GM12878 (cell line): ENCODE data around the gene ZNF304. TPM values are rescaled to one million over a fixed set of nuclear protein-coding genes. Genes with fewer than 3 reads are reported as not detected.

Experiments used
- ATAC-seq: fragments of 200-7000 bp; cut with Tn5 transposase; 3 replicates; pipeline ENCODE4 v1.9.1; 2020; ENCODE audit warnings: mild to moderate bottlenecking, moderate library complexity
- BruUV-seq: library from RNA; stranded (reverse); fragments of 400-500 nt; replicated peaks from 2 replicates; lab custom pipeline; 2021; lab: Mats Ljungman, UMichigan
- CTCF ChIA-PET: fragments of 300-600 bp; sonication (Branson Sonifier 250); formaldehyde crosslinking; extraction: SDS; loops from one replicate; lab custom pipeline; 2021; ENCODE audit warnings: inconsistent platforms; lab: Yijun Ruan, JAX
- POLR2A ChIA-PET: fragments of 350-600 bp; formaldehyde crosslinking; extraction: SDS; loops from one replicate; lab custom pipeline; 2021; ENCODE audit warnings: inconsistent platforms; lab: Charles Lee
- RAD21 ChIA-PET: fragments of 300-600 bp; sonication (Branson Sonifier 250); formaldehyde crosslinking; loops from one replicate; lab custom pipeline; 2023; ENCODE audit warnings: antibody characterized with exemption; ENCODE audit not compliant: unreplicated experiment; lab: Charles Lee
- SMC1A ChIA-PET: fragments of 300-600 bp; sonication (Branson Sonifier 250); formaldehyde crosslinking; loops from one replicate; lab custom pipeline; 2023; ENCODE audit not compliant: unreplicated experiment, uncharacterized antibody; lab: Charles Lee
- DNase-seq: peaks from one replicate; pipeline ENCODE4 v3.0.0-alpha.2; 2011; ENCODE audit warnings: low read depth, low spot score
- FAIRE-seq: peaks from 3 replicates; lab custom pipeline; 2011; peaks lifted over from hg19 to GRCh38; lab: Jason Lieb, UNC
- H2AFZ ChIP-seq: 2 replicates; pipeline ENCODE4 v1.6.0; 2011; ENCODE audit warnings: low read depth, low read length, control low read depth; ENCODE audit not compliant: control insufficient read depth
- H3K27ac ChIP-seq: 2 replicates; pipeline ENCODE4 v1.5.1; 2011; ENCODE audit warnings: control low read depth; ENCODE audit not compliant: control insufficient read depth, insufficient read depth
- H3K27me3 ChIP-seq, 2 experiments: replicated peaks in 1 of 2; 2 replicates each; pipeline versions ENCODE4 v1.6.0 to v1.6.1; 2011; ENCODE audit warnings: low read length in 1 of 2; ENCODE audit not compliant: control insufficient read depth in 2 of 2, insufficient read depth in 2 of 2
- H3K36me3 ChIP-seq, 2 experiments: 2 replicates each; pipeline ENCODE4 v1.5.1; 2011; ENCODE audit warnings: low read length in 1 of 2; ENCODE audit not compliant: control insufficient read depth in 2 of 2, insufficient read depth in 2 of 2
- H3K4me1 ChIP-seq: 2 replicates; pipeline ENCODE4 v1.6.1; 2011; ENCODE audit warnings: mild to moderate bottlenecking, low read length, moderate library complexity, mixed read lengths; ENCODE audit not compliant: control insufficient read depth, insufficient read depth
- H3K4me2 ChIP-seq: 2 replicates; pipeline ENCODE4 v1.6.0; 2011; ENCODE audit warnings: control low read depth; ENCODE audit not compliant: control insufficient read depth, insufficient read depth
- H3K4me3 ChIP-seq: fragments of 200-600 bp; sonication (generic); 2 replicates; pipeline ENCODE4 v1.5.1; 2016
- H3K79me2 ChIP-seq: 2 replicates; pipeline ENCODE4 v1.6.0; 2011; ENCODE audit warnings: low read length; ENCODE audit not compliant: control insufficient read depth, insufficient read depth
- H3K9ac ChIP-seq: 2 replicates; pipeline ENCODE4 v1.8.0; 2011; ENCODE audit warnings: low read length, control low read depth, mixed read lengths; ENCODE audit not compliant: control insufficient read depth, insufficient read depth
- H3K9me3 ChIP-seq: replicated peaks from 3 replicates; pipeline ENCODE4 v1.5.1; 2011; ENCODE audit warnings: mild to moderate bottlenecking, low read length; ENCODE audit not compliant: control insufficient read depth, insufficient read depth
- H4K20me1 ChIP-seq: 2 replicates; pipeline ENCODE4 v1.6.0; 2011; ENCODE audit not compliant: control insufficient read depth, insufficient read depth
- E2F4 ChIP-seq: IDR thresholded peaks from 2 replicates; pipeline ENCODE4 v1.6.1; 2012; ENCODE audit warnings: low read depth, low read length, improper control_type of control experiment
- ESRRA ChIP-seq: IDR thresholded peaks from 2 replicates; pipeline ENCODE4 v1.6.1; 2012; ENCODE audit warnings: mild to moderate bottlenecking, low read length, improper control_type of control experiment
- ETV6 ChIP-seq, 2 experiments: fragments of 450-650 bp in 1 of 2; IDR thresholded peaks in 1 of 2; conservative IDR thresholded peaks in 1 of 2; 2 replicates each; pipeline ENCODE4 v1.6.1; 2014; ENCODE audit warnings: antibody characterized with exemption in 1 of 2, borderline replicate concordance in 1 of 2, low read depth in 1 of 2, mild to moderate bottlenecking in 1 of 2, moderate library complexity in 1 of 2
- IKZF2 ChIP-seq, 2 experiments: fragments of 450-650 bp; IDR thresholded peaks; 2 replicates each; pipeline ENCODE4 v1.6.1; 2017; ENCODE audit warnings: mild to moderate bottlenecking in 2 of 2, moderate library complexity in 2 of 2
- KAT2A ChIP-seq: conservative IDR thresholded peaks from 2 replicates; pipeline ENCODE4 v1.6.1; 2011; ENCODE audit warnings: low read depth, low read length; ENCODE audit not compliant: control insufficient read depth
- MYC ChIP-seq: IDR thresholded peaks from 2 replicates; pipeline ENCODE4 v1.6.1; 2011; ENCODE audit warnings: mild to moderate bottlenecking, low read length, moderate library complexity, inconsistent platforms; ENCODE audit not compliant: insufficient read depth, insufficient replicate concordance, insufficient read length, severe bottlenecking
- NBN ChIP-seq: fragments of 450-650 bp; IDR thresholded peaks from 2 replicates; pipeline ENCODE4 v1.6.1; 2016
- NRF1 ChIP-seq: conservative IDR thresholded peaks from 2 replicates; pipeline ENCODE4 v1.6.1; 2011; ENCODE audit warnings: mild to moderate bottlenecking, low read depth, low read length, improper control_type of control experiment
- PRDM15 ChIP-seq: fragments of 450-650 bp; formaldehyde crosslinking; IDR thresholded peaks from 2 replicates; pipeline ENCODE4 v1.4.0; 2020; ENCODE audit warnings: mild to moderate bottlenecking, moderate library complexity
- RUNX3 ChIP-seq: IDR thresholded peaks from 2 replicates; pipeline ENCODE4 v1.6.1; 2012; ENCODE audit warnings: low read length, inconsistent platforms
- SP1 ChIP-seq: IDR thresholded peaks from one replicate; pipeline ENCODE4 v1.6.1; 2011; ENCODE audit warnings: low read depth, low read length
- WGBS: methylation state at CpG from one replicate; pipeline ENCODE4 v1.1.6; 2016; ENCODE audit warnings: low lambda C conversion rate; ENCODE audit not compliant: insufficient replicate concordance, insufficient coverage; ENCODE audit errors: missing lambda C conversion rate; 5-methylcytosine and 5-hydroxymethylcytosine counted together
- in situ Hi-C: fragments of 300-500 bp; cut with MboI; formaldehyde crosslinking; loops from 9 replicates; pipeline ENCODE4 v1.14.3; 2018; ENCODE audit warnings: mixed read lengths
- intact Hi-C: fragments of 100-400 bp; cut with micrococcal nuclease; formaldehyde crosslinking; loops from one replicate; pipeline ENCODE4 v1.14.2; 2022; ENCODE audit not compliant: unreplicated experiment
- polyA plus RNA-seq, 11 experiments: library from polyadenylated mRNA; depleted of rRNA in 4 of 11; unstranded in 6 of 11; stranded (reverse) in 5 of 11; fragments of >200 nt; fragmentation: Nextera tagmentation in 4 of 11; fragmentation: Illumina TruSeq in 1 of 11; extraction: Ambion mirVana in 4 of 11; extraction: Trizol in 1 of 11; gene quantifications; 1 replicate in 1 of 11; 2 replicates in 10 of 11; pipeline versions ENCODE4 v1.2.1 to v1.2.3, GENCODE V29; 2011 to 2016; ENCODE audit warnings: inconsistent platforms in 2 of 11, missing spikeins in 2 of 11, low read depth in 1 of 11
- total RNA-seq, 4 experiments: library from RNA; depleted of rRNA in 3 of 4; stranded (reverse); fragments of >200 nt in 3 of 4; fragmentation: Illumina TruSeq in 1 of 4; extraction: Trizol in 1 of 4; gene quantifications; 2 replicates each; pipeline versions ENCODE4 v1.2.1 to v1.2.3, GENCODE V29; 2013 to 2021

ZNF304 gene
- total and polyA plus RNA-seq, 10 of the 15 experiments (the other 5 are each of a cell fraction or from before 2014, with no cell fraction given) = 1.1 to 11.6 (median 6.9) TPM

GRCh38 chr19:57321751-57322150 lies 29.3 kb upstream of the ZNF304 start:
- DNase-seq = no peak
- H3K27ac ChIP-seq = no peak overlapping the region
- FAIRE-seq = no peak
- no peak for ATAC-seq
- in situ Hi-C loops = no loop called here
- H3K4me1 ChIP-seq = peaks cover 3% of the 10 kb centered on the region; the same call in 1 of the 2 replicates
- peaks cover 26% of the 10 kb centered on the region for H3K79me2 ChIP-seq
- no peaks in the 10 kb centered on the region for H3K27me3 ChIP-seq
- no peaks in the 10 kb centered on the region; the same call in 2 of the 3 replicates for H3K9me3 ChIP-seq
- ChIA-PET RAD21 (no interaction called here), CTCF (interaction anchor here (1.7 to 2.8 kb wide), 2 partner anchors 19 to 41 kb away, joined by 4 to 6 read pairs; partner anchors contain the start of genes TRAPPC2B and ZNF547), SMC1A (interaction anchor here (0.8 to 1.0 kb wide), 2 partner anchors 65 to 79 kb away, joined by 3 to 4 read pairs; no protein-coding TSS in a partner anchor), POLR2A (interaction anchor here (1.0 to 1.5 kb wide), 2 partner anchors 20 to 29 kb away, joined by 4 read pairs; no protein-coding TSS in a partner anchor)
- H4K20me1 ChIP-seq = no peaks in the 10 kb centered on the region
- no TSS peak for BruUV-seq
- peak overlapping the region; percentile 77 for H3K4me2 ChIP-seq
- H3K36me3 ChIP-seq = peaks cover 4 to 15% of the 10 kb centered on the region in 2 experiments; a peak in 3 of 4 replicates
- peak overlapping the region; percentile 94; the same call in 1 of the 2 replicates for H3K9ac ChIP-seq
- 33% methylated on average over 3 of the region's 3 CpGs for WGBS
- H3K4me3 ChIP-seq = peak overlapping the region; percentile 86
- H2AFZ ChIP-seq = no peak overlapping the region
- intact Hi-C loops = no loop called here
- TF ChIP-seq RUNX3 (peak; percentile 39; the same call in 1 of the 2 replicates), SP1 (no peak)

- POLR2A ChIA-PET = no interaction called here
- no peaks in the 10 kb centered on the region for H3K27me3 ChIP-seq
- BruUV-seq = no TSS peak
- ATAC-seq = no peak
- DNase-seq = no peak
- SMC1A ChIA-PET = interaction anchor here (0.6 kb wide), 1 partner anchor 26 kb away, joined by 3 read pairs; no protein-coding TSS in a partner anchor
- H4K20me1 ChIP-seq = no peaks in the 10 kb centered on the region
- CTCF ChIA-PET = no interaction called here
- intact Hi-C loops (no loop called here), in situ Hi-C loops (no loop called here)
- H3K4me2 ChIP-seq = no peak overlapping the region
- no peak overlapping the region for H2AFZ ChIP-seq
- H3K9me3 ChIP-seq = peaks cover 4% of the 10 kb centered on the region
- H3K4me3 ChIP-seq = no peak overlapping the region
- no peak for FAIRE-seq
- peaks cover 26% of the 10 kb centered on the region for H3K79me2 ChIP-seq
- TF ChIP-seq PRDM15 (CRISPR knock-in tag) = no peak
- no peak for TF ChIP-seq NBN
- no peak for TF ChIP-seq MYC
- TF ChIP-seq ETV6 (conservative IDR thresholded peaks at IDR 0.05 in 1 of 2, IDR thresholded peaks at IDR 0.05 in 1 of 2; ENCODE audit: borderline replicate concordance in 1 of 2, low read depth in 1 of 2) = no peak
- no peak for TF ChIP-seq KAT2A
- no peak for TF ChIP-seq ESRRA
- no peak for TF ChIP-seq IKZF2 (IDR thresholded peaks at IDR 0.05)
- TF ChIP-seq NRF1 = no peak
- no peak for TF ChIP-seq E2F4
- no peak overlapping the region for H3K9ac ChIP-seq
- no peak overlapping the region for H3K27ac ChIP-seq
- peaks cover 13 to 35% of the 10 kb centered on the region in 2 experiments for H3K36me3 ChIP-seq
- RAD21 ChIA-PET = no interaction called here
- peaks cover 3% of the 10 kb centered on the region; the same call in 1 of the 2 replicates for H3K4me1 ChIP-seq
Measured at GRCh38 chr19:57324992-57325391, 26.1 kb upstream of the ZNF304 start.
